SIG-M5 (cell line): ENCODE results near the gene RINL.

Experiments used
- DNase-seq: peaks from one replicate; lab custom pipeline; 2025; lab: John Stamatoyannopoulos, UW

RINL gene

DNA sequence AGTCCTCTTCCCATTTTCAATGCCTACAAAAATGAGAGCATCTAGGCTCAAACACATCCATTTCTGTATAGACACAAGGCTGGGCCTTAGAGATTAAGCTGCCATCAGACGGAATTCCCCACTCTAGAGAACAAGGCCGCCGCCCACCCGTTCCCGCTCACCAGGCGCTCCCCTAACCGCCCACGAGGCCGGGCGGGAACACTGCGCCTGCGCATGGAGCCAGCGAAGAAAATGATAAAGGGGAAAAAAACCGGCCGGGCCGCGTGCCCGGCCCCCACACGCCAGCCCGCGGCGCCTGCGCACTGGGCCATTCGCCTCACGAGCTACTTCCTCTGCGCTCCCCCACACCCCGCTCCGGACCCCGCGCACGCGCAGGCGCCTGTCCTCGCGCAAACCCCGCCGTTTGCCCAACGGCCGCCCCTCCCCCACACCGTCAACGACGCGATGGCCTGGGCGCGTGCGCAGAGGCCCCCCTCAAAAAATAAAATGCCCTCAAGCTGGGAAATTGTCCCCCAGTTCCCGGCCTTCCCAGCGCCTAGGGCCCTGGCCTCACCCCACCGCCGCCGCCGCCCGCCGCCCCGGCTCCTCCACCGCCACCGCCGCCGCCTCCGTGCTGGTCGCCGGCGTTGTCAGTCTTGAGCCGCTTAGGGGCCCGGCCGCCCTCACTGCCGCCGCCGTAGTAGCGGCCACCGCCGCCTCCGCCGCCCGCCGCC lies 28.8 kb downstream of the RINL start:
- peak; percentile 59 for DNase-seq

DNA sequence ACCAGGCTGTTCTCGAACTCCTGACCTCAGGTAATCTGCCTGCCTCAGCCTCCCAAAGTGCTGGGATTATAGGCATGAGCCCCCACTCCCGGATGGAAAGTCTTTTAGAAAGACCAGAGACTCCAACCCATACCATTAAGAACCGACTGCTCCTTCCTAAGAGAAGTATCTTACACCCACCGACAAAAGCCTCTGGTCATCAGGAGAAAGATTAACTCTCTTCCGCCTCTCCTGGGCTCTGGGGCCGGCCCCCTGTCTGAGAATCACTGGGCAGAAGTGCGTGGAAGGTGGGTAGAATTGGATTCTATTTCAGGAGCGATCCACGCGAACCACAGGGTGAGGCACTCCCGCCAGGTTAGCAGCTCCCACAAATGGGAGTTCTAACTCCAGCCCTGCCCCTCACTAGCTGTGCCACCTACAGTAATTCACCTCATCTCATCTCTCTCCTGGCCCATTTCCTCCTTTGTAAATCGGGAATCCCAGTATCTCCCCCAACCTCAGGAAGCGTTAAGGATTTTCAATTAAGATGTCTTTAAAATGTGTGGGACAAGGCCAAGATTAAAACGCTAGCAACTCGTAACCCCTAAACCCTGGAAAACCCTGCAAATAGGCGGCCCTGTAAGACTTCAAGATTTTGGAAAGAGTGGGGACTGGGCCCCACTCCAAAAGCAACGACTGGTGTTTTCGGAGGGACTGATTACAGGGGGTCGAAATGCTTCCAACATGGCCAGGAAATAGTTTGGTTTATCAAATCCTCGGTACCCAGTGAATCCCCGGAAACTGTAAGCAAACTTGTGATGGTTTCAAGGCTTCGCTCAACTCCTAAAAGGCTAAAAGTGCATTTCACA lies 29.6 kb downstream of the RINL start:
- DNase-seq, result no peak

GRCh38 chr19:38846097-38846496 lies 32.0 kb downstream of the RINL start:
- no peak for DNase-seq

DNA sequence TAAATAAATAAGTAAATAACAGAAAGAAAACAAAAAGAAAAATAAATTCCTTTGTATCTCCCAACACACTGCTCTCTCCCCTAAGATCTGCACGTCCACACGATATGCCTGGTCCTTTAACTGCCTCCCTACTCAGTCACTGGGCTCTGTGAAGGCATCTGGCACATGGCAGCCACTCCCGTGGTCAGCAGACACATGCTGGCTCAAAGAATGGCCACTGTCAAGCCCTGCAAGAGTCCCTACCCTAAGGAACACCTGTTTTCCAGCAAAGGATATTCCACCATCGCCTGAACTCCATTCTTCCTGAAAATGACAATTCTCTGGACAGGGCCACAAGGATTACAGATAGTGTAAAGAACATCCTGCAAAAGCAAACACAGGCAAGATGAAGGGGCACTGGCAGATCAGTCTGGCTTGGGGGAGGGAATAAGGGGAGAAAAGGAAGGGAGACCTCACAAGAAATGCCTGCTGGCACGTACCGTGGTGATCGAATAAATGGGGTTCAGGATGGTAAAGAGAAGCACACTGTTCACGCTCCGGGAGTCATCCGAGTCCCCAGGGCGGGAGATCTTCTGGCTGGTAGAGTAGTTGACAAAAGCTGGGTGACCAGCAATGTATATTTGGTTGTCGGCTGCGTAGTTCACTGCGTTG lies 32.6 kb downstream of the RINL start:
- DNase-seq, result no peak

DNA sequence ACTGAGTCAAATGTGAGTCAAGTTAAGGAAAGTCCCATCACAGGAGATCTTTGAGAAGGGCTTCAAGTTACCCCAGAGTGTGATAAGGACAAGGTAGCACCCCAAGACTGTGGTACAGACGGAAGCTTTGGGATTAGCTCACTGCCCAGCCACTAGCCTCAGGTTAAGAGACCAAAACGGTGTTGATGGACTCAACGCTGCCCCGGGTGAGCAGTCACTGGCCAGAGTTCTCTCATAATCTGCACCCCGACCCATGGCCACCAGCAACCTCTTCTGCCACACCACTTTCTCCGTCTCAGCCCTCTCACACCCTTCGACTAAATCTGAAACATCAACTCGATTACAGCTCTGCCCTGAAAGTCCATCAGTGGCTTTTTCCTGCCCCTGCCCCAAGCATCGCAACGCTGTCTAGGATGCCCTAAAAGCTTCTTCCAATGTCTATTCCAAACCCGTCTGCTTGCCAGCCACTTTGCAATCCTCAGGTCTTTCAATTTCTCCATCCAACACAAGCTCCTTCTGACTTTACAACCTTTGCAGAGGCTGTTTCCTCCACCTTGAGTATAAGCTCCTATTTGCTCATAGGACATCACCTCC lies 33.9 kb downstream of the RINL start:
- DNase-seq, result no peak

DNA sequence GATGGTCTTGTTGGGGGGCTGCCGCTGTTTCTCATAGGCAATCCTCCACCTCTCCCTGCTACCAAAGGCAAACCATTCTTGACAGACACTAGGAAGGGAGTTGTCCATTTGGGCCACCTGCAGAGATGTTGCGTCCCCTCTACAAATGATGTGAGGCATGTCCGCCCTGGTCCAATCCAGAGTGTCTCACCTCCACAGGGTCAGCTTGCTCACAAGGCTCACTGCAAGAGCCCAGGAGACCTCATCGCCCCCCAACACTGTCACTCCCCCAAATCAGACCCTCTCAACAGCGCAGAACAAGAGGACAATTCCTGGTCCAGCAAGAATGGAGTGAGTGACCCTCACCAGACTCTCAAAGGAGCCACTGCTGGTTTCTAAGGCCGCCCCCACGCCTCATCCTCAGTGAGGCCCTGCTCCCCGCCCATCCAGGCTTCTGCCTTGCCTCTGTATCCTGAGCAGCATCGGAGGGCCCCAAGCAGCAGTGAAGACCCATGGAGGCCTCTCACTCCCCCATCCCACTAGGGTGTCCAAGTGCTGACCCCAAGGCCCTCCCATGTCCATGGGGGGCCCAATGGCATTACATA lies 34.8 kb downstream of the RINL start:
- no peak for DNase-seq

DNA sequence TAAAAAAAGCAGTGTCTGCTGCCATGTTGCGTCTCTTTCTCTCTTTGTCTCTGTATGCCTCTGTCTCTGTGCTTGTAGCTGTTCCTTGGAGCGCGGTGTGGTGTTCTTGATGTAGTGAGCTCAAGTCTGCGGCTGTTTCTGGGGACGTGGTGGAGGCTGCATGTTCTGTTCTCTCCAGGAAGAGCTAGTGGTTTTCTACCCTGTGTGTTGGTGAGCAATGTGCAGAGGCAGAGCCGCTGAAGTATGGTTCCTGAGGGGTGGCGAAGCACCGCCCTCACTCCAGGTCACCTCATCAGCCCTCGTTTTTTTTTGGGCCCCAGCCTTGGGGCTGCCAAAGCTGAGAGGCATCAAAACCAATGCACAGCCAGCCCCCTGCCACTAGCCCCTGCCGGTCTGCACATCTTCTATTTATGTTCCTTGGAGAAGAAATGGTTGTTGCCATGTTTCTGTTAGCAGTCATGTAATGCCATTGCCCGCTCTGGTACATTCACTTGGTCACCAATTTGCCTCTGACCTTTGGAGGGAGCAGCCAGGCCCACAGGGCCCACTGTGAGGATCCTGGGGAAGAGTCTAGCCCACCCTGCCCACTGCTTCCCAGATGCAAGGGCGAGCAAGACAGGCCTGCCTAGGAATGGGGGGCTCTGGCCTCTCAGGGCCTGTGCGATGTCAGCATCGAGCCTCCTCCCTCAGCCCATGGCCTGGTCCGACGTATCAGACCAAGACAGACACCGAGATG lies 35.5 kb downstream of the RINL start:
- DNase-seq, result no peak

DNA sequence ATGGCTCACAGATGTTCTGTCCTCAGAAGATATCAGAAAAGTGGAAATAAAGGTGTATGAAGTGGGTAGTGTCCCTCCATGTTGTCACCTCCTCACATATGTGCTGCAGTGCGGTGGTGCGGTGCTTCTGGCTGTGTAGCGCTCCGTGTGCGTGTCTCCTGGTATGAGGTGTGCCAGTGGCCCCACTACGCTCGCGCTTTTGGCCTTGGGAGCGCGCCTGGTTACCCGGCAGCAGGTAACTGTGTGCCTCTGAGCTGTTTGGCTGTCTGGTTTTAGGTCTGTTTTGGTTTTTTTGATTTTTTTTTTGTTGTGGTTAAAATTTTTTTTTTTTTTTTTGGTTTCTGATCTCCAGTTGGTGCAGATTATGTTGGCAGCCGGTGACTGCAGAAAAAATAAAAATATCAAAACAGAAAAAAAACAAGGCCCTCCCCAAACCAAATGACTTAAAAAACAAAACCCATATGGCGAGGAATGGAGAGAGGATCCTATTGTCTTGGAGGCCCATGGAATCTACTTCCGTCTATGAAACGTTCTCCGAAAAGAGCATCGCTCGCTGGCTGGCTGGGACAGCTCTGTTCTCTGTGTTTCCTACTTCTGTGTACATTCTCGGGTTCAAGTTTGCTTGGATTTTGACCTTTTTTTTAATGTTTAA lies 36.2 kb downstream of the RINL start:
- no peak for DNase-seq

- no peak for DNase-seq
Observed at GRCh38 chr19:38841180-38841766, 36.8 kb downstream of the RINL start.

GRCh38 chr19:38840583-38840968 lies 37.5 kb downstream of the RINL start:
- DNase-seq, result no peak

GRCh38 chr19:38839816-38840582 lies 38.1 kb downstream of the RINL start:
- no peak for DNase-seq

DNA sequence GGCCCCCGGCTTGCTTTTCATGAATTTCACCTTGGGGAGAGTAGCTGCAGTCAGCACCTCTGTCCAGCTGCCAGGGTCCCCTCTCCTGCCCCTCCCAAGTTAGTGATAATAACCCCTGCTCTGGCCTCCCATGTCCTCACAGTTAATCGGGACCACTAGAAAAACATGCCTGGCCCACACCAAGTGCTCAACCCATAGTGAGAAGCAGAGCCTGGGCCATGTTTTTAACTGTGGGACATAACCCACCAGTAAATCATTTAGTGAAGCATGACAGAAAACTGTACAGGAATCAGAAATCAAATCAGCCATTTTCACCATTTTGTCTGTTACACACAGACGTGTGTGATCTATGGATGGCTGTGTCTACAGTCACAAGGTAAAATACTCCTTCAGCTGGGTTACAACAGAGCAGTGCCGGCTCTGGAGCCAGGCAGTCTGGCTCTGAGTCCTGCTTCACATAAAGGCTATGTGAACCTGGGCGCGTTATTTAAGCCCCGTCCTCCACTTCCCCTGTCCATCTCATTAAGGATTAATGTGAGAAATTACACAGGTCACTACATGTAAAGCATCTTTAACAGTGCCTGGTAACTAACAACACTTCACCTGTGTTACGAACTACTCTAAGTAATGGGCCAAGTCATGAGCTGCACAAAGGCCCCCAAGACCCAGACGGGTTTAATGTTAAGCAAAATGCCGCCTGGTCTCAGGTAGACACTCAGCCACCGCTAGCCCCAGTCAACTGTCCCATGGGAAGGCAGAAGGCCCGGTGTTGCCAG lies 38.9 kb downstream of the RINL start:
- no peak for DNase-seq

DNA sequence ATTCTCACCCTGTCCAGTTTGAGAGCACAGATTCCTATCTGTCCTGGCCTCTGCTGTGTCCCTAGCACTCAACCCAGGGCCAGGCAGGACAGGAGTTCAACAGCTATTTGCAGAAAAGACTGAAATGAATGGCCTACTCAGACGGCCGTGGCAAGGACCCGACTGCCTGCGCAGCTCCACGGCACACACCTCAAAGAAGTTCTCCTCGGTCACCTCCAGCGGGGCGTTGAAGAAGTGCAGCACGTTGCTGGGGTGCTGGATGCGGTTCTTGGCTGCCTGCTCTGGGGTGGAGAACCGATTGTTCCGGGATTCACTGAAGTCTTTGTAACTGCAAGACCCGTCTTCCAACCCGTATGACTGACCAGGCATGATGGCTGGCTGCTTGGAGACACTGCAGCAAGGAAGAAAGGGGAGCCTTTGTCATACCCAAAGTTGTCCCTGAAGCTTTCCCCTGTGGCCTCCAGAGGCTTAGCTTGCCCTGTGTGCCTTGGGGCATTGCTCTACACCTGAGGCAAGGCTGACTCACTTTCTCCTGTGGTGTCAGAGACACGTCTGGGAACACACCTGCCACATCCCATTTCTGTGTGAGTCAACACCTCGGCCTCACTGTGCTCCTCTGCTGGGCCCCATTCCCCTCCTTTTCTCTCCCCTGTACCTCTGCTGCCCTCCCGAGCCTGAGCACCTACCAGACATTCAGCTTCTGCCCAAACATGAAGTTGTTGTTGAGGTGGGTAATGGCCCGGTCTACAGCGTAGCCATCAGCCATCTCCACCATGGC lies 39.7 kb downstream of the RINL start:
- no peak for DNase-seq

- DNase-seq, result no peak
Observed at GRCh38 chr19:38837656-38838121, 40.4 kb downstream of the RINL start.

- DNase-seq, result no peak
Observed at GRCh38 chr19:38836983-38837626, 41.0 kb downstream of the RINL start.

- no peak for DNase-seq
Observed at GRCh38 chr19:38836159-38836982, 41.7 kb downstream of the RINL start.

DNA sequence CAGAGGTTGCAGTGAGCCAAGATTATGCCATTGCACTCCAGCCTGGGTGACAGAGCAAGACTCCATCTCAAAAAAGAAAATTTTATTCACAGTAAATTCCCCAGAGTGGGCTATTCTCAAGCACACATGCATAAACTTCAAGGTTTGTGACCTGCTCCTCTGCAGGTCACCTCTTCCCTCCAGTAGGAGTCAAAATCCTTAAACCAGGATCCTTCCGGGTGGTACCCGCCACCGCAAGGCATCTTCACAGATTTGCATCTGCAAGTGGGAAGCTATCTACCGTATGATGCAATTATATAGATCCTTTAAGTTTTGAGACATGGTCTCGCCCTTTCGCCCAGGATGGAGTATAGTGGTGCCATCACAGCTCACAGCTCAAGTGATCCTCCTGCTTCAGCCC lies 43.5 kb downstream of the RINL start:
- no peak for DNase-seq
